ENCODE measurements around the gene KIAA0040.

The KIAA0040 gene

DNA sequence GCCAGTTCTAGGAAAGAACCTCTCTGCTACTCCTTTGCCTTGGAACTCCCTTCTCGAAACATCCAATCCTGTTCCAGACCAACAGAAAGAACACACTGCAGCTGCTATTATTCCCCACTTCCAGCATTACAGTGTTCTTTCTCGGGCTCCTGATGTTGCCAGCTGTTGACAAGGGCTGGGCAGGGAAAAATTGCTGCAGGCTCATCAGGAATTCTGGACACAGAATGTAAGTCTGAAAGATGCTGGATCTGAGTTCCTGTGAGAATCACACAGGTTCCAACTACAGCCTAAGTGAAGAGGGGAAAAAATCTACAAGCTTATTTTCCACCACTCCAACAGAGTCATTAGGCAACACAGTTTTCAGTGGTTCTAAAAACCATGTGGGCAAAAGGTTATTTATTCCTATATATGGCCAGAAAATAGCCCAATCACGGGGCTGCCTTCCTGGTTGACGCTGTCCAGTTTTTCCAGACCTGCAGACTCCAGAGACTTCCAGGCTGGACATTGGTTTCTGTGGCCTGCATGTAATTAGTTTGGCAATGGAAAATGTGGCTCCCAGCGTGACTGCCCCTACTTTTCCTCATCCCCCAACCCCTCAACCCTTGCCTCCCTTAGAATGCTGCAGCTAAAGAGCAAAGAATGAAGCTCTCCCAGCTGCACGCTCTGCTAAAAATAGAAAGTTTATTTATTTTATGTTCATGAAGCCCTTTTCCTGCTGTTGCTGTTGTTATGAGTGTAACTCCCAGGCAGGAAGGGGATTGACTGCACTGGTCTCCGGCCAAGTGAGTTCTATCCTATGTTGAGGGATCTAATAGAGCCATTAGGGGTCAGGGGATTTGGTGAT lies 8.3 kb upstream of the KIAA0040 start:
- DNase-seq (ENCODE audit: low read depth), result no peak

DNA sequence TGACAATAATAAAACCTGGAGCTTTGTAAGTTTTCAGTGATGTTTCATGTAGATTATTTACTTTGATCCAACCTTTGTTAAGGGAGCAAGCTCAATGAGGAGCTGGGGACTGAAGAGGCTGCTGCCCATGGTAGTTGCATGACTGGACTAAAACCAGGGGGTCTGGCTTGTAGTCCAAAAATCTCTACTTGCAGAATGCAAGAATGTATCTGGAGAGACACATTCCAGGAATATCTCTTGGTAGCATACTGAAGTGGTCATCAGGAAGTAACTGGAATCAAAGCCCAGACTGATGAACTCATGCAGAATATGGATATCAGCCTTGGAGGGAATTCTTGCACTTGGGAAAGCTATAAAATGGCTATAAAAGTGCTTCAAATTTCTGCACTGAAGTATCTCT lies 5.8 kb upstream of the KIAA0040 start:
- DNase-seq (ENCODE audit: low read depth), result no peak

DNA sequence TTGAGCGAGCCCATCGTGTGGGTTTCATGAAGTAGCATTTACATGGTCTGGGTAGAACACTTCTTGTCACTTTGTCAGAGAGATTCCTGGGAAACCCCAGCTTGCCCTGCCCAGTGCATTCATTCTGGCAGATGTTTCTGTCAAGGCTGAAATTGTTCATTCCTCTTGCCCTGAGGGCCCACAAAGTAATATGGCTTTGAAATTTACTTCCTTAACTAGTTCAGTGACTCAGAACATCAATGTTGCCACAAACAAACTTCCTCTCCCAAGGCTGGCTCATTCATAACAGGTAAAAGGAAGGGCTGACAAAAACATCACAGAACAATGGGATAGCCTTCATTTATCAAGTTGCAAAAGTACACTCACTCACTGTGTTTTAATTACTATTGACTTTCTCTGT lies 5.0 kb upstream of the KIAA0040 start:
- no peak for DNase-seq (ENCODE audit: low read depth)

DNA sequence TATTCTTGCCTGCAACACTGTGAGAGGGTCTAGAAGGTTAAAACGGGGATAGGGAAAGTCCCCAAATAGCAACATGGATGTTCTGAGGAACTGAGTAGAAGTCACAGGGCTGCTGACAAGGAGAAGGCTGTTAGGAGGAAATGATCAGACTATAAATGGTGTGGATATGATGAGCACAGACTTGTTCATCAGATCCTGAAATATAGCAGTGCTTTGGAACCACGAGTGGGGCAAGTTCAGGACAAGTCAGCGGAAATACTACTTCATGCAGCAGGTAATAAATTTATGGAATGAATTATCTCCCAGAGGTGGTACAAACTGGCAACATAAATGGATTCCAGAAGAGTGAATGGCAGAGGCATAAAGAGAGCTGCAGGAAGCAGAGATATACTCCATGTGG lies 3.2 kb upstream of the KIAA0040 start:
- DNase-seq (ENCODE audit: low read depth), result no peak

DNA sequence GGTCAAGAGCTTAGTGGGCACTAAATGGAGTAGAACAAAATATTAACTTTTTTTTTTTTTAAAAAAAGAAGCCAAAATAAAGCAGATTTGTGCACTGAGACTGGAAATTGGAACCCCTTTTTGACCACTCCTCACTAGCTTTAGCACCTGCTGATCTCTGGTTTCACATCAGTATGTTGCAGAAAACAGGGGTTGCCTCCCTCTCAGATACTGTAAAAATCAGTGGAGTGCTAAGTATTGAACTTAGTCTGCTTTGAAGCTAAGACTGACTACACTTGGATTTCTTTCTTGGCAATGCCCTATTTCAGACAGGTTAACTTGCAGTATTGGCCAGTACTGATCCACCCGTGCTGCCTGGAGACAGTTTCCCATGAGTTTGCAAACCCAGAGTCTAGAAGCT lies 2.7 kb upstream of the KIAA0040 start:
- DNase-seq (ENCODE audit: low read depth), result no peak

DNA sequence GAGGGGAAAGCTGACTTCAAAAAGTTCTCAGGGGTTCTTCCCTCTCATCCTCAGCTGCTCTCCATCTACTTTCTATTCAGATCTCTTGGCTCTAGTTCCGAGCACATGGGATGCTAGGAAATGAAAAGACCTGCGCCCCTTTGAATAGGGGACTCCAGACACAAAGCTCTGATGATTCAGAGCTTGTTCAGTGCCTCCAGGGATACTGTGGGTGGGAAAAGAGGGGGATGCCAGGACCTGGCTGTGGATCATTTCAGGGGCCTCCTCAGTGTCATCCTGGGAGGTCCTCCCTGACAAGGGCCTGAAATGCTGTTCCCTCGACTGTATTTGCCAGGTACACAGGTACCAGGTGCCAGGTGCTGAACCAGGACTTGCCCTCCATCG lies 943 bp upstream of the KIAA0040 start:
- DNase-seq (ENCODE audit: low read depth), result no peak

DNA sequence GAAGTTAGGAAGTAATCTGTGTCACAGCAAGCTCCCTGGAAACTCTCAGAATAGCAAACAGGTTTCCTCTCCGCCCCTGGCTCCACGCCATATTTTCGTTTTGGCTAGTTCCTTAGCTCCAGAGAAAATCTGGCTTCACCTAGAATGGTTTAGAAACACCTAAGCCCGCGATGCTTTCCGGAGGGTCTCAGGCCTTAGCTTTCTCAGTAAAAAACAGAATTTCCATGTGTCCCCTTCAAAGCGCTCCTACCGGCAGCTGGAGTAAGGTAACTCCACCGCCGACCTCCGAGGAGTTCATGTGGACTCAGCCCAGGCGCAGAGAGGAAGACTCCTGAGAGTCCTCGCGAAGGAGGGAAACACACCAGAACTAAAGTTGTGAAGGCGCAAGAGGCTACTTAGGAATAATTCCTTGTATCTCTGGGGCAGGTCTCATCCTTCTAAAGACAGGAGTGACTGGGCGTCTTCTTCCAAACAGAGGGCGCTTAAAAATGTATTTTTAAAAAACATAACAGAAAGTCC lies 406 bp downstream of the KIAA0040 start:
- no peak for DNase-seq (ENCODE audit: low read depth)

DNA sequence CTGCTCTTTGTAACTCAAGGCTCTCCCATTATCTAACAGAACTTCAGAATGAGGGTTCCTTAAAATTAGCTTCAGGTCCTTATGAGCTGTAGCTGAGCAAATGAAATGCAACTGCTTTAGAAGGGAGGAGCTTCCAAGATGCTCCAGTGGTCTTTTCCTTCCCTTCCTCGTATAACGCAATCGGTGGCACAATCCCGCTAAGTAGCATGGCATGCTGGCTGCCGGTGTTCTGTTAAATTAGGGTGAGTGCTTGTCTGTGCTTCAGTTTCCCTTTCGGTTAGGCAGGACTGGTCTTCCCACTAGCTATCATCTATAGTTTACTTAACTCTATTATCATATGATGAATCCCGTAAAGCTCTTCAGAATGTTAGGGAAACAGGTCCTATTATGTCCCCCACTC lies 917 bp downstream of the KIAA0040 start:
- DNase-seq (ENCODE audit: low read depth), result no peak

DNA sequence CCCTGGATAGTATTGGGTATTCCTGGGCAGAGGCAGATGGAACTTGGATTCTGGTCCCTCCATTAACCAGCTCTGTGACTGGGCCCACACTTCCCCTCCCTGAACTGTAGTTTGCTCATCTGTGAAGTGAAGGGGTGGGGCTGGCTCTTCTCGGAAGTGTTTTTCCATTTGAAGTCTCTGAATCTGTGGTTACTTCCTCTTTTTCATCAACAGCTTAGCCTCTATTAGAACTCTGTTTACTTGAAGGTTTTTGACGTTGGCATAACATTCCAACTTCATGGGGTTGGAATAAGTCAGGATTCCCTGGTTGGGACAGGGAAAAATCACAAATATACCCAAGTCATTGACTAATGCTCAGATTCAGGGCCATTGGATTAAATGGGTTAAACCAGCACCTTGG lies 3.6 kb downstream of the KIAA0040 start:
- no peak for DNase-seq (ENCODE audit: low read depth)

DNA sequence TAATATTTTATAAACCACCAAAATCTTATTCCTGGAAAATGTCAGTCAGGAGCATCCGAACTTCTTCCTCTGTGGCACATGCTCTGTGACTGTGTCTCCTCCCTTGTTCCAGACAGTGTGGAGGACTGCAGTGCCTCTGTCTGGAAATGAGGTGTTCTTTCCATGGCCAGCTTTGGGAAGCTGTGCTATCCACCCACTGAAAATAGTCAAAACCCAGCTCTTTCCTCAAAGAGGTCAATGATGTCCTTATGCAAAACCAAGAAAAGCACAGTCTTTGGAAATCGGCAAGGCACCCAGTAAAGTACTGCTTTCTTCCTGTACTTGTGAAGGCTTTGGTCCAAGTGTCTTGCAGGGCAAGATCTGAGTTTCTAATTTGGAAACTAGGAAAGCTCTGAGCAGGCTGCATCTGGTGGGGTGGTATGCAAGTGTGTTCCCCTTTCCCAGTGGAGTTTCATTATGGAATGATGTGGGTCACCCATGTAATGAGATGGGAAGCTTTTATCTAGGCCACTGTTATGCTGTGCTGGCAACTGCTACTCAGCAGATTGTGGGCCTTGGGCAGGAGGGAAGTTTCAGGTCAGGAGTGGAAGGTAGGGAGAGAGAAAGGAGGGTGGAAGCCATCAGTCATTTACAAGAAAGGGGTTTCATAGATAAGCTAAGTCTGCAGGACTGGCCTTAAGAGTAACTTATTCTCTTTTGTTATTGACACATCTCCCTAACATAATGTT lies 6.0 kb downstream of the KIAA0040 start:
- DNase-seq (ENCODE audit: low read depth), result no peak

DNA sequence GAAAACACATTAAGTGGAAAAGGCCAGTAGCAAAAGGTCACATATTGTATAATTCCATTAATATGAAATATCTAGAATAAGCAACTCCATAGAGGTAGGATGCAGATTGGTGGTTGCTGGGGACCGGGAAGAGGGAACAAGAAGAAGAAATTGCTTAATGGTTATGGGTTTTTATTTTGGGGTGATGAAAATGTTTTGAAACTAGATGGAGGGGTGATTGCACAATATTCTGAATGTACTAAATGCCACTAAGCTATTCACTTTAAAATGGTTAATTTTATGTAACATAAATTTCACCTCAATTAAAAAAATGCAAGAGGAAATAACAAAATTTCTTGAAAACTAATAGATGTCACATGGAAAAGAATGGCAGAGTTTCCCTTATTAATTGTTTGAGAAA lies 6.7 kb downstream of the KIAA0040 start:
- DNase-seq (ENCODE audit: low read depth), result no peak

DNA sequence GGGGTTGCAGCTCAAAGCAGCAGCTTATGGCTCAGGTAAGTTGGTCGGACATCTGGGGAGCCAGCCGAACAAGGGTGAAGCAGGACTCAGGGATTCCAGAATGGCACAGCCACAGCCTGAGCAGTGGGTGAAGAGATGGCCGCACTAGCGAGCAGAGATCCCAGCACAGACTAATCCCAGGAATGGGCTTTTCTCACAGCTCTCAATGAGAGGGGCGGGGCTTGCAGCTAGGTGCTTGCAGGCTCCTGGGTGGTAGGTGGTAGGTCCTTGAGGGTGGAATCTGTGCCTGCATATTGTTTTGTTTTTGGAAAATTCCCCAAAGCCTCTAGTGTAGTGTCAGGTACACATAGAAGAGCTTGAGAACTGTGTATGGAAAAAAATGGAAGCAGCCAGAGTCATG lies 9.0 kb downstream of the KIAA0040 start:
- DNase-seq (ENCODE audit: low read depth), result no peak

DNA sequence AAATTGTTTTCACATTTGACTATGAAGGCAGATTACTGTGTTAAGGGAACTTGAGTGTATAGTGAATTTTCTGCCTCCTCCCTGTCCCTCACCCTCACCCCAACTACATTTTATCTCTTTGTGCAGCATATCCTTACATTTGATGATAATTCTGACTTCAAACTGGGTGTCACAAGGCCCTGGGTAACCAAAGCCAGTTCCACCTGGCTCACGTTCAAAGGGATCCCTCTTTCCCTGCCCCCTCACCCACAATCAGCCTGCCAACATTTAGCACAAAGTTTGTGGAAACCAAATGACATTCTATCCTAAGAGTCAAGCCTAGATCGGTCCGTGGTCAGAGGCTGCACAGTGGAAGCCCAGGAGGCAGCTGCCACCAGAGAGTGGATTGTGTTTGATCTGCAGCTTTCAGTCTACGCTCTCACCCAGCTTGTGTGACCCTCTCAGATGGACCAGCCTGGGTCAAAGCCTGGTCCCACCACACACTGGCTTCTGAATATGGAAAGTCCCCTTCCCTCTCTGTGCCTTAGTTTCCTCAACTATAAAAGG lies 10.3 kb downstream of the KIAA0040 start:
- DNase-seq (ENCODE audit: low read depth), result no peak

DNA sequence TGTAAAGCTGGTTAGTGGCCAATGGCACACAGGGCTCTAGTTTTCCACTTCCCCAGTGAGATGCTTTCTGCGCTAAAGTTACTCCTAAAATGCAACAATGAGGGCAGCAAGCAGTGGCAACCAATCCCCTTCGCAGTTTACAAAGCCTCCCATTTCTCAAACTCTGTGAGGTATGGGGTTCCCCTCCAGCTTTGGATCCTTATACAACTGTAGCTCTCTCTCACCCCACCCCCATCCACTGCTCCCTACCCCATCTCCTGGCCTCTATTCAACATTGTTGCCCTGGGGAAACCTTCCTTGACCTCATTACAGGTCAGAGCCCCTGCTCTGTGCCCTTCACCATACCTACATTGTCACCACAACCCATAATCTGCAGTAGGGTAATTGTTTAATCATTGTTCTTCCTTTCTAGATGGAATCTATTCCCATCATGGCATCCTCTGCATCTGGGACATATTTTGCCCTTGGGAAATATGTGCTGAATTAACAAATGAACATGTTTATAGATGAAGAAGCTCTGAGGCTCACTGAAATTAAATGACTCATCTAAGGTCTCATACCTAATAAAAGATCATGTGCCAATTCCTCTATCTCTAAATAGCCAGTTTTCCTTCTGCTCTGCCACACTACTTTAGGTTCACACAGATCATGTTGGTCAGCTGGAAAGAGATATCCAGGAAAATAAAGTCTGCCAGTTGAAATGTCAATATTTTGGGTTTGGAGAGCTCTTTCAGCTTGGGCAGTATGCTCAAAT lies 12.6 kb downstream of the KIAA0040 start:
- DNase-seq (ENCODE audit: low read depth), result no peak

DNA sequence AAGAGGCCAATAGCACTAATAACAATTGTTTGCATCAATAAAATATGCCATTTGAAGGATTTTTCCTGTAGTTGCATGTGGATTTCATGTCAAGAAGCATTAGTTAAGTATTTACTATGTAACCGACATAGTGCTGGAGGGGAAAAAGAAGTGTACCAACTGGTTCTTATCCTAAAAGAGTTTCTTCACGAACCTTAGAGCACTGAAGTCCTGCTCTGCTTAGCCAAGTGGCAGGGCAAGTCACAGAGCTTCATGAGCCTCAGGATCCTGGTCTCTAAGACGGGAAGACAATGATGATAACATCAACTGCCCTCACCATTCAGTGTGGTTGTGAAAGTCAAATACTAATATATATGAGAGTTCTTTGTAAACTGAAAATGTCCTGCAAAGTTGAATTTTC lies 14.1 kb downstream of the KIAA0040 start:
- DNase-seq (ENCODE audit: low read depth), result no peak

DNA sequence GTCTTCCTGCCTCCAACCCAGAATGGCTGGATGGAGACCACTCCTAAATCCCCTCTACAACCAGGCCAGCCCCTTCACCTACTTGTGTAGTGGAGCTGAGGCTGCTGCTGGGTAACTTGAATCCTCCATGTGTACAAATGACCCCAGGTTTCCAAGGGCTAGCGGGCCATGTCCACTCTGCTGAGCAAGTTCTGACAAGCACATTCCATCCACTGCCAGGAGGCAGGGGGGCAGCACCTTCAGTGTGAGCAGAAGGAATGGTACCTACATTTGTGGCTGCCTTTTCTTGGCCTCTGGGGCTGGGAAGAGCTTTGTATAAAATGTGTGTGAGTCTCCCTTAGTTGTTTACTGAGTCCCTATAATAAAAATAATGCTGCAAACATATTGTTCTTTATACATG lies 14.5 kb downstream of the KIAA0040 start:
- DNase-seq (ENCODE audit: low read depth), result no peak

DNA sequence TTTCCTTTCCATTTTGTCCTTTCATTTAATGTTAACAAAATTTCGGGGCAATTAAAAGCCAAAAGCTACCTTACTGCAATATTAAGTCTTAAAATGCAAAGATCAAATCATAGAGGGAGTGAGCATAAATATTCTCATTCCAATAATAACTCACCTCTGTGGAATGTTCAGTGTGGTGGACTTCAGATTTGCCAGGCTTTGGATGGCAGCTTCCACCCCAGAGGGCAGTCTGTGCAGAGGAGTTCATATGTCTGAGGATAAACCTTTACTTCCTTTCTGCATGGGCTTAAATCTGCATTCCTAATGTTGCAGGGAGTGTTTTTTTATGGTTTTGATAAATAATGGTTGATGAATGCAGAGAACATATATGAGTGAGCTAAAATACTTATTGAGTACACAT lies 16.3 kb downstream of the KIAA0040 start:
- DNase-seq (ENCODE audit: low read depth), result no peak

DNA sequence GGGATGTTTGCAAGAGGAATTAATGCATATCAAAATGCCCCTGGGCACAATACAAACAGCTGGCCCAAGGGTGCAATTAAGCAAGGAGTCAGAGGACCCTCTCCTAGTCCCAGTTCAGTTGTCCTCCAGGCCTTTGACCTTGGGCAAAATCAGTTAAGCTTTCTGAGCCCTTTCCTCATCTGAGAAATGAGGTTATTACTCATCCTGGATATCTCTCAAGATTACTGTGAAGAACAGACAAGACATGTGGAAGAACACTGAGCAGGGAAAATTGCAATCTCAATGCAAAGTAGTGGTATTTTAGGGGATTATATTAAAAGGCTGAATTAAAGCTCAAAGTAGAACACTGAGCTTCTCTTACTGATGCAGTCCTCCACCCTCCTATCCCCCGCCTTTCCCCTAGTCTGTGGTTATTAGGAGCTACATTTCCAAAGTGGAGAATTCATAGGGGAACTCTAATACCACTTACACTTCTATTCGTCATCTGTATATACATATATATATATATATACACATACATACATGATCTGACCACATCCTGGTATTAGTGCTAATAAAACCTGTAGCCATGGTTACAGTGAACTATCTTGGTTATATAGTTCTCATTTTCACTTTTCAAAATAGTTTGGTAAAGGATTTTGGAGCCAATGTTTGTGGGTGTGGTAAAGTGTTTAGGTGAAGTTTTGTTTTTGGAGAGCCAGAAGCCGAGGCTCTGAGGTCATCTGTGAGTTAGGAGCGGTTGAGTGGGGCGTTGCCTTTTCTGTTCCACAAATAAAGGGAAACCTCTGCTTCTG lies 18.1 kb downstream of the KIAA0040 start:
- no peak for DNase-seq (ENCODE audit: low read depth)

DNA sequence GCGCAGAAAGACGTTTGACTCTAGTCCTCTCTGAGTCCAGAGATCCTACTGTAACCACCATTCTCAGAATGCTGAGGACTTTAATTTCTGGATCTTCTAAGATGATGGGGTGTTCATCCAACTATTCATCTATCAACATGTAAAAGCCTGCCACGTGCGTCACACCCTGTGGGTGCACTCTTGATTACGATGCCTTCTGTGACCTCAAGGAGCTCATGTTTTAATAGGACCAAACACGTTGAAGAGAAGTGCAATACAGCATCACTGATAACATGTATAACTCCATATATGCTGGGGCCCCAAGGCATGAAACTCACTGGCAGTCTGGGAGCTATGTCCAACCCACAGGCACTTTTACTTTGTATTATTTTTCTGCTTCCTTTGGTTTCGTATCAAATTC lies 19.0 kb downstream of the KIAA0040 start:
- DNase-seq (ENCODE audit: low read depth), result no peak

DNA sequence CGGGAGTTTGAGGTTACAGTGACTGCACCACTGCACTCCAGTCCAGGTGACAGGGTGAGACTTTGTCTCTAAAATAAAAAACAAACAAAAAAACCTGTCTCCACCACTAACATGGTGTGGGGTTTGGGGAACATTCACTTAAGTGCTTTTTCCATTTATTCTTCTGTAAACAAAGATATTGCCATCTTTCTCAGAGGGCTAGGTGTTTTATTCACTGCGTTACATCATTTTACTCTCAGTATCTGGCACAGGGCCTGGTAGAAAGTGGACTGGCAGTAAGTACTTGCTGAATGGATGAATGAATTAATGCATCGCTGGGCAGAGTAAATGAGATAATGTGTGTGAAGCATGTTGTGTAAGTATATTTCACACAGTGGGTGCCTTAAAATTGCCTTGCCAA lies 20.1 kb downstream of the KIAA0040 start:
- DNase-seq (ENCODE audit: low read depth), result no peak

DNA sequence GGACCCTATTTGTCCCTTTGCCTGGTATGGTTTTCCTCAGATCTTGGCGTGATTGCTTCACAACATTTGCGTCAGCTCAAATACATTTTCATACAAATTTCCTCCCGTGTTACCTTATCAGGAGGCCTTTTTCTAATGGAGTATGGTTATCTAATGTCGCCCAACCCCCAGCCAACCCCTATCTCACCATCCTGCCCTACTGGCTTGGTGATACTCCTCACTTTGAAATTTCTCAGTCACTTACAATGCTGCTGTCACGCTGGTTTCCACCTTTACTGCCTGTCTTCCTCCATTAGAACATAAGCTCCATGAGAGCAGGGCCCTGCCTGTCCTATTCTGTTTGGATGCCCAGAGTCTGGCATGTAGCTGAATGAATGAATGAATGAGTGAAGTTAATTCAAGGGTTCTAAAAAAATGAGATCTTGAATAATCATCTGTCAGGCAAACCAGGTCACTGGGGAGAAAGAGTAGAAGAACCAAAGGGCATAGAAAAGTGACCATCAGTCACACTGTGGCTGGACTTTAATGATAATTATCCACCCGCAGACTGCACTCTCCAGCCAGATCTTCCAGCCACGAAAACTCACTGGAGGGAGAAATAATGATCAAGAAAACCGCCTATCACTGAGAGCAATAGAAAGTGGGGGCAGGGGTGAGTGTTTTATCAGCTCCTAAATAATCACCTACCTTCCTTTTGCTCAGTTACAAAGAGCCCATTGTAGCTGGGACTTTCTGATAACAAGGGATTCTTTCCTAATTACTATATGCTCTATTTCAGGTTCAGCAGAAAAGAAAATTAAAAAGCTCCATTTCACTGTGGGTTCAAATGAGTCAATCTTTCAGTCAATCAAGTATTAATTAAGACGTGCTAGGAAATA lies 21.3 kb downstream of the KIAA0040 start:
- DNase-seq (ENCODE audit: low read depth), result no peak

Data from stimulated activated CD8-positive, alpha-beta memory T cell treated with anti-CD3 and anti-CD28 coated beads, Interleukin-15, amount 100 ng/mL, for 1 hour (primary cell).